COR-L47 (cell line): ENCODE results near the gene BICRAL.
A peak's percentile ranks its signal among the peaks of the same experiment; 100 is the strongest.
"Not testable (repeated sequence)": the region's sequence is repeated elsewhere in the genome, so short reads cannot be mapped to it uniquely, and the experiment has no call there.

Experiments
- DNase-seq: peaks from one replicate; lab custom pipeline; 2025; lab: John Stamatoyannopoulos, UW

The BICRAL gene

DNA sequence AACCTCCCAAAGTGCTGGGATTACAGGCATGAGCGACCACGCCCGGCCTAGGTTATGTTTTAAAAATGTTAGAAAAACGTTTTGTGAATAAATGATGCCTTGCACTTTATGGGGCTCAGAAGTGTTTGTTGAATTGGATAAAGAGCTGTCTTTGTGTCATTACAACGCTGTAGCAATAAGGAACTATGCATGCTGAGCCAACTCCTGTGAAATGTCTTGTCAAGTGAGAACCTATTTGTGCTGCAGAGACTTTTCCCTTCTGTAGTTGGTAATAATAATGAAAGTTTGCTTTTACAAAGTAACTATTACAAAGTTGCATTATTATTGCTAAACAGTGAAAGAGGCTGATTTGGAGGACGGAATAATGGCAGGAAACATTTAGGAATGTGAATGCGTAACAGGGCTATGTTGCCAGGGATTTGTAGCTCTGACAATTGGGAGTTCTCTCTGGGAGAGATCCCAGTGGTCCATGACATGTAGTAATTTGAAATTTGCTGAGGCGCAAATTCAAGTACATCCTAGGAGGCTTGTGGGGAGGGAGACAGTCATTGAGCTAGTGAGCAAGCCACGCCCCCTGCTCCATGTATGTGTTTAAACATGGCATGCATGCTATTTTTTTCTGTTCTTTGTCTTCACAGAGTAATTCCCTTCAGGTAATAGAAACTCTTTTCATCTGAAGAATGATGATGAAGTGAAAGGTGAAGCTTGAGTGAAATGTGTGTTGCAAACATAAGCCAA lies 16.8 kb upstream of the BICRAL start:
- no peak for DNase-seq

DNA sequence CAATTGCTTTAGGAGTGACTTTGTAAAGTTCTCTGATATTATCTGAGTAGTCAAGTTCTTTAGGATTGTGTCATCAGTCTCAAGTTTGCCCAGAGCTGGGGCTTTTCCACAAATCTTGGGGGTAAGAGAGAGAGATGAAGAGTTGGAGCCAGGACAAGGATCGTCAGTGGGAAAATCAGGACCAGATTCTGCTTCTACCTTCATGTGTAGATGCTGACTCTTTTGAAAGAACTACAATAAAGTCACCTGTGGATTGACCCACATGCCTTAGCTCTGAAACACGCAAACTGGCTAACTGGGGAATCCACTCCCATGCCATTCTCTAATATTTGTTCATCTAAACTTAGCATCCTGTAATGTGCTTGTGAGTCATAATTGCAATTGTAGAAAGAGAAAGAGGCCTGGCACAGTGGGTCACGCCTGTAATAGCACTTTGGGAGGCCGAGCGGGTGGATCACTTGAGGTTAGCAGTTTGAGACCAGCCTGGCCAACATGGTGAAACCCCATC lies 15.6 kb upstream of the BICRAL start:
- no peak for DNase-seq

DNA sequence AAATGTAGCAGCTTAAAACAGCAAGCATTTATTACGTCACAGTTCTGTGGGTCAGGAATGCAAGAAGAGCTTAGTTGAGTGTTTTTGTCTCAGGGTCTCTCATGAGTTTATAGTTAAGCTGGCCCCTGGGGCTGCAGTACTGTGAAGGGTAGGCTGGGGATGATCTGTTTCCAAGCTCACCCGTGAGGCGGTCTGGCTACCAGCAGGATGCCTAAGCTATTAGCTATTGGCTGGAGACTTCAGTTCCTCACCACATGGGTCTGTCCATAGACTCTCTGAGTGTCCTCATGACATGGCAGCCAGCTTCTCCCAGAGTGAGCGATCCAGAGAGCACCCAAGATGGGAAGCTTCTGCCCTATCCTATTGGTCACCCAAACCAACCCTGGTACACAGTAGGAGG lies 12.8 kb upstream of the BICRAL start:
- no peak for DNase-seq

DNA sequence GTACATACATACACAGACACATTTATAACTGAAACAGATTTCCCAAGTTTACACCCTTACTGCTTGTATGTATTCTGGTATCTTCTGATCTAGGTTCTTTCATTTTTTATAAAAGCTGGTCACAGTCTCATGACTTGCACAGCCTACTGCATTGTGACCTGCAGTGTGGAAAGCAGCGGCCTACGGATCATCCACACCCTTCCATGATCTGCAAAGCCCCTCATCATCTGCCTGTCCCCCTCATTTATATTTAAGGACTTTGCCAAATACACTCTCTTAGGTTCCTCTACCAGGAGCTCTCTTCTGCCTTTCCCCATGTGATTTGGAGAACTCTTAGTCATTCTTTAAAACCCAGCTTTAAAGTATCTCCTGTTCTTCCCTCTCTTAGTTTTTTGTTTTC lies 12.0 kb upstream of the BICRAL start:
- DNase-seq, result no peak

- no peak for DNase-seq
These were observed 10.1 kb upstream of the BICRAL start for GRCh38 chr6:42771741-42772100.

- no peak for DNase-seq
These were observed 7.7 kb upstream of the BICRAL start for GRCh38 chr6:42774201-42774600.

DNA sequence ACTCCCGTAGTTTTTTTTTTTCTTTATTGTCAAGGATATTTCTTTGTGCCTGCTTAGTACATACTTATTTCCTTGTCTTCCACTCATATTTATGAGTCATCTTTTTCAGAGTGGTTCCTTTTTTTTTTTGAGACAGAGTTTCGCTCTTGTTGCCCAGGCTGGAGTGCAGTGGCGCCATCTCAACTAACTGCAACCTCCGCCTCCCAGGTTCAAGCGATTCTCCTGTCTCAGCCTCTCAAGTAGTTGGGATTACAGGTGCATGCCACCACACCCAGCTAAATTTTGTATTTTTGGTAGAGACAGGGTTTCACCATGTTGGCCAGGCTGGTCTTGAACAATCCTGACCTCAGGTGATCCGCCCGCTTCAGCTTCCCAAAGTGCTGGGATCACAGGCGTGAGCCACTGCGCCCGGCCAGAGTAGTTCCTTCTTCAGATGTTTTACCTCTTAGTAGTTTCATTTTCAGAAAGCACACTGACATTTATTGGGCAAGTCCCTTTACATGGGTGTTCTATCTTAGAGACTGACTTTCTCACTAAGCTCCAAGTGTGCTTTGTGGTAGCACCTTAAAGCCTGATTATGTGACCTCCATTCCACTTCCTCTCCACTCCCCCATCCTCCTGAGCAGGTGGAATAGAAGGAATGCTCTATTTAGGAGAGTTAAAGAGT lies 6.9 kb upstream of the BICRAL start:
- not testable (repeated sequence) for DNase-seq

- no peak for DNase-seq
These were observed 4.6 kb upstream of the BICRAL start for GRCh38 chr6:42777126-42777822.

DNA sequence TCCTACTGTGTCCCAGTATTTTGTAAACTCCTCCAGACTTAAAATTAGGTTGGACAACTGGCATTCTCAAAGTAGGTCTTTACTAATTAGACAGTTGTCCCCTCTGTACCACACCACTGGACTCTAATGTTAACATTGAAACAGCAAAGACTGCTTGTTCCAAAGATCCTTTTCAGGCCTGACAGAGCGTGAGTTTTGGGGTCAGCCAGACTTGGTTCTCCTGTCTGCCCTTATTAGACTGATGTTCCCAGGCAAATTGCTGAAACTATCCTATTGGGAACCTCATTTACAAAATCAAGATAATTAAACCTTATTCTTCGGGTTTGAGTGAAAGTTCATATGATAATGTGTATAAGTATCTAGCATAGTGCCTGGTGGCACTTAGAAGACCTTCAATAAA lies 3.7 kb upstream of the BICRAL start:
- no peak for DNase-seq

- no peak for DNase-seq
These were observed 2.3 kb upstream of the BICRAL start for GRCh38 chr6:42779521-42779920.

- no peak for DNase-seq
These were observed 381 bp upstream of the BICRAL start for GRCh38 chr6:42781546-42781795.

GRCh38 chr6:42782689-42783176 lies 881 bp downstream of the BICRAL start:
- DNase-seq, result peak; percentile 82

DNA sequence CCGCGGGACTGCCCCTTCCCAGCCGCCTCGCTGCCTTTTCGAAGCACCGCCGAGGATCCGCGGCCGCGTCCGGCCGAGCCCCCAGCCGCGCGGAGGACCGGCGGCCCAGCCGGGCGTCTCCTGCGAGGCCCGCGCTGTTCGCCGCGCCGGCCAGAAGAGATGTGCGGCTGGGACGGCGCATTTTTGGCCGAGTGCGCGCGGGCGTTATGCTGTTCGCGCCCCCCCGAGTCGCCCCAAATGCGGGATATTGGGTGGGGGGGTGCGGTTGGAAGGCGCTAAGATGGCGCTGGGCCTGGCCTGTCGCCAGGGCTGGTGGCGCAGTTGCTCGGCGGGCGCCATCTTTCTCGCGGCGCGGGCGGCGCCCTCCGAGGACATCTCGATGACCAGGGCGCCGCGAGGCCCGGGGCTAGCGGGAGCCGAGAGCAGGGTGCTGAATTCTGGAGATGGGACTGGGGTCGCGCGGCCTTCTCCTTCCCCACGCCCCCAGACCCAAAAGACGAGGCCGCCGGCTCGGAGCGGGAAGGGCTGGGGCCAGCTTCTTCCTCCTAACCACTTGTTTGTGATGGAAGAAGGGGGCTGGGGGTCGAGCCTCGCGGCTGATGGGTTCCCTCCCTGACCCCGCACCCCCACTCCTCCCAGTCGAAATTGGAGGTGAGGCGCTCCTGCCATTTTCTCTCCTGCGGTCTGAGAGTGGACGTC lies 1.5 kb downstream of the BICRAL start:
- DNase-seq, result peak; percentile 74

DNA sequence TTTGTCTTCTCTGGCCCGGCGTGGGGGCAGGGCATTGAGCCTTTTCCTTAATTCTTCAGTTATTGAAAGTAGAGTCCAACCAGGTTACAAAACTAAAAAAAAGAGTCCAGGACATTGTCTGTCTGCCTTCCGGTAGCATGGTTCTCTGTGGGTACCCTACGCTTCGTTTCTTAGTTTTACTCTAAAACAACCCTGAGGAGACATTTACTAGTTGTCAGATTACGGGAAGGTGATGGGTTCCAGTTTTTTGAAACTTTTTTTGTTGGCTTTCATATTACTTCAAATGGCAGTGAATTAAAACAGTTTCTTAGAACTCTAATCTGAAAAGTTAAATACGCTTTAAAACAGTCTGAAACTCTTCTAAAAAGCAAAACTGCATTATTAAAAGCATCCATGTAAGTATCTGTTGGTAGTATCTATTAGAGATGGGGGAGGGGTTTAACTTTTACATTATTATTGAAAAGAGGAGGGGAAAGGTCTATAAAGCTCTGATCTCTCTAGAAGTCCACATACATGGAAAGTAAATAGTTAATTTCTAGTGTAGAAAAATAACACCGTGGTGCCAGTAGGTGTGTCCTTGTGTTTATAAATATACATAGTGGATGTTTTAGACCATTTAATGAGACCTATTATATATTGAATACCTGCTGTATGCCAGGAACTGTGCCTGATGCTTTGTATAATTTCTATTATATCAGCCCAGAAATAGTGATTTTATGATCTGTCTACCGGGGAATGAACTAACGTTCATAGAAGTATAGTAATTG lies 2.2 kb downstream of the BICRAL start:
- DNase-seq, result no peak

DNA sequence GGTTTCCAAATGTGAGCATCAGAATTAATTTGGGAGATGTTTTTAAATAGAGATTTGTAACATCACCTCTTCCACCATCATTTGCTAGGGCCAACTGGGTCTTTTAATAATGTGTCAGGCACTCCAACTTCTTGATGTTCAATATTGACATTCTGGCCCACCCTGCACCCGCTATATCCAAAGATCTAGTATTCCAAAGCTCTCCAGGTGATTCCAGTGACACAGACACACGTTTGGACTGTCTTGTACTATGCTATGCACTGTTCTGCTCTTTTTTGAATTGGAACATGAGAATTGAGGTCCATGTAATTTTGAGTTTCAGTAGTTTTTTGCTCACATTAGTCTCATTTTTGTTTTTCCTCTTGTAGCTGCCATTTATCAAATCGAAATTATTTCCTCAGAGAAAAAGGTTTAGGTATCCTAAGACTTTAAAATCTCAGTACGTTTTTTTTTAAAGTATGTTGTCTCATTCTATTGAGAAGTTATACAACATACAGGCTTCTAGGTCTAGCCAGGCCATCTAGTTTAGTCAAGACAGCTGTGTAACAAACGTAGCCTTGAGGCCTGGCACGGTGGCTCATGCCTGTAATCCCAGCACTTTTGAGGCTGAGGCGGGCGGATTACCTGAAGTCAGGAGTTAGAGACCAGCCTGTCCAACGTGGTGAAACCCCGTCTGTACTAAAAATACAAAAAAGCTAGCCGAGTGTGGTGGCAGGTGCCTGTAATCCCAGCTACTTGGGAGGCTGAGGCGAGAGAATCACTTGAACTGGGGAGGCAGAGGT lies 3.1 kb downstream of the BICRAL start:
- DNase-seq, result no peak

- DNase-seq, result no peak
These were observed 4.7 kb downstream of the BICRAL start for GRCh38 chr6:42786525-42786985.

DNA sequence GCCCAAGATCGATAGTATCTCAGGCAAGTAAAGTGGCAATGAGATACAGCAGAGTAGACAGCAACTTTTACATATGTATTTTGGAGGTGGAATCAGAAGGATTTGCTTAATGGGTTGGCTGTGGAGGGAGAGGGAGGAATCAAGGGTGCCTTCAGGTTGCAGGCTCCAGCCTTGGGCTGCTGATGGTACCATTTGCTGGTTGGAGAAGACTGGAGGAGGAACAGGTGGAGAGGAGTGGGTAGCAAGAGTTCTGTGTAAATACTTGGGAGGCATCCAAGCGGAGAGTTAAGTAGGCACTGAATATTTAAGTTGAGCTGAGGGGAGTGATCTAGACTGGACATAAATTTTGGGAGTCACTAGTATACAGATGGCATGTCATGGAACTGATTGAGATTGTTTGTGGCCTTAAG lies 5.2 kb downstream of the BICRAL start:
- DNase-seq, result no peak

DNA sequence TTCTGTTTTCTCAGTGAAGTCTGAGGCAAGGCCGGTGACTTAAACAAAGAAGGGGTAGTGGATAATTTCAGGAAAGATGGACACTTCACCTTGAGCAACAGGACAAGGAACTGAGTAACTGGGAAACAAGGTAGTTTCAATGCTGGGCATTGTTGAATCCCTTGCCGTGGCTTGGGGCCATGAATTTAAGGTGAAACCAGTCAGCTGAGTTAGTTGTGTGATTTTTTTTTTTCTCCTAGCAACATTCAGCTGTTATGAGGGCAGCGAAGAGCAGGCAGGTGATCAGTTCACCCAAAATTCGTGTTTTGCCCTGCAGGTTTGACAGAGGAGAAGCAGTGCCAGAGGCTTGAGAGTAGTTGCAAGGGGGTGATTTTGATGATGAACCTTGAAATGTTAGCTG lies 6.8 kb downstream of the BICRAL start:
- no peak for DNase-seq

DNA sequence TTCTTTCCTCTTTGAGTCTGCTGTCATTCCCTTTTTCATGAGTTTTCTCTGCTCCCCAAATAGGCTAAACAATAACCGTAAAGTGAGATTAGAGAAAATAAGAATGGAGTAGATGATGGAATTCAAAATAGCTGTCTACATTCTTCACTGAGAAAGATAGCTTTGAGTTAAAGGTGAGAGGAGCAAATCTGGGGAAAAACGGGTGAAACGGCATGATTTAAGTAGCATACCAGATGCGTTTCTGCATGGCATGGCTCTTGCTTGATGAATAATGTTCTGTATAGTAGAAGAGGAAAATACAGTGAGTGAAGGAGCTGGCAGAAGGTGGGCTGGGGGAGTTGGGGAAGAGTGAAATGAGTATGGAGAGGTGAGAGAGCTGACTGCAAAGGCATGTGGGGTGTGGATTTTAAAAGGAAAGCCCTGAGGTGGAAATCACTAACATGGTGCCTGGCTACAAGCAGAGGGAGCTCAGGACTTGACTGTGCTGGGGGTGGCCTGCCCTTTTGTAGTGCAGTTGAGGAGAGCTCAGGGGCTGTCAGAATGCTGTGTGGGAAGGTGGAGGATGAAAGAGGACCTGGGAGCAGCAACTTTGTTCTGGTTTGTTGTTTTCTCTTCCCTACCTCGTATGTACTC lies 8.8 kb downstream of the BICRAL start:
- DNase-seq, result no peak

- peak; percentile 38 for DNase-seq
These were observed 10.0 kb downstream of the BICRAL start for GRCh38 chr6:42791706-42792320.
